Raji (cell line): ENCODE results near the gene OSCP1.

Experiments
- POLR2A ChIP-seq: IDR thresholded peaks from 2 replicates; pipeline ENCODE4 v1.6.1; 2011; ENCODE audit warnings: low read depth, low read length, control low read depth; ENCODE audit not compliant: insufficient read depth

Gene OSCP1

DNA sequence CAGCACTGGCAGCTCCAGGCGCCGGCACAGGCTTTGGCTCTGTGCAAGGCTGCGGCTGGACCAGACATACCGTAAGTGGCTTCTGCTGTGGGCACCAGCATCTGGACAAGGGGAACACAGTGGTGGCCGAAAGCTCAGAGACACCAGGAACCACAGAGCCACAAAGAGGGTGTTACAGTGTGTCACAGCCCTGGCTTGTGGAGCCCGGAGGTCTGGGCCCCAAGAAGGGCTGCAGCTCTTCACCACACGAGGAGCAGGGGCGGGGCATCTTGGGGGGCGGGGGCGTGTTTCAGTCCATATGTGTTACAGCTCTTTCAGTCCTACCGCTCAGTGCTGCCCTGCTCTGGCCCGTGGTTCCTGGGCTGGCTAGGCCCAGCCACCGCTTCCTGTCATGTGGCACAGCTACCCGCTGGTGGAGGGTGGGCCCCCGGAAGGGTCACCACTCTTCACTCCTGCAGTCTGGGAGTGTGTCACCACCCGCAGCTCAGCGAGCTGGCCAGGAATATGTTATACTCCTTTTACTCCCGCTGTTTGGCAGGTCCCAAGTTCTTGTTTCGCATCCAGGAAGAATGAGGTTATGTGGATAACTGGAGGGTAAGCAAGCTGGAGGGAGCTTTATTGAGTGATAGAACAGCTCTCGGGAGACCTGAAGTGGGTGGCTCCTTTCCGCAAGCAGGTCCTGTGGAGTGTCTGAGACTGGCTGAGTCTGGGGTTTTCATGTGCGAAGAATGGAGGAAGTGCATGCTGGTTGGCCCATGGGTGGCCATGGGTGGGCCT is 49.2 kb downstream of the OSCP1 start:
- TF ChIP-seq POLR2A = no peak

DNA sequence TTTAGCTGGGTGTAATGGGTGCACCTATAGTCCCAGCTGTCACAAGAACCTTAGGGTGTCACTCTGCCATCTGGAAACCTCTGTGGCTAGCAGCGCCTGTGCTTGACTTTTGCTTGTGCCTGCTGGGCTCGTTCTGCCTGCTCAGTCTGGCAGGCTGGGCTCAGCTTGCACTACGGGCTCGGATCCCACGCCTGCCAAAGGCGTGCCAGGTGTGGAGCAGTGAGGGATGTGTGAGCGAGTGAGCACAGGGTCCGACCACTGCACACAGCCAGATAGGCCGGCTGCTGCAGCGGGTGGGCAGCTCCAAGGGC is 49.8 kb downstream of the OSCP1 start:
- TF ChIP-seq POLR2A = no peak

DNA sequence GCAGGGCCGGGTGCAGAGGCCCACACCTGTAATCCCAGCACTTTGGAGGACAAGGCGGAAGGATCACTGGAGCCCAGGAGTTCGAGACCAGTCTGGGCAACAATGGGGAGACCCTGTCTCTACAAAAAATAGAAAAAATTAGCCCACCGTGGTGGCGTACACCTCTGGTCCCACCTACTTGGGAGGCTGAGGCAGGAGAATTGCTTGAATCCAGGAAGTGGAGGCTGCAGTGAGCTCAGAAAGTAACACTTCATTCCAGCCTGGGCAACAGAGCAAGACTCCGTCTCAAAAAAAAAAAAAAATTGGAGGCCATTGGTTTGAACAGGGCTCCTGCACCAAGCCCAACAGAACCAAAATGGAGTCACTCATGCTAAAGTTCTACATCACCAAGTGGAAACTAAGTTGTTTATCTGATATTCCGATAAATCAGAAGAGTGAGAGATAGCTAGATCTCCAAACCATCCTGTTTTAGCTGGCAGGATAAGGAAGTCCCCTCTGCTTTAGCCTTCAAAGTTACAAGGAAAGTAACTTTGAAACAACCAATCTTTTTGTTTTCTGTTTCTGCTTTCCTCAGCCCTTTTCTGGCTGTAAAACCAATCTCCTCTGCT is 51.8 kb downstream of the OSCP1 start:
- no peak for TF ChIP-seq POLR2A

DNA sequence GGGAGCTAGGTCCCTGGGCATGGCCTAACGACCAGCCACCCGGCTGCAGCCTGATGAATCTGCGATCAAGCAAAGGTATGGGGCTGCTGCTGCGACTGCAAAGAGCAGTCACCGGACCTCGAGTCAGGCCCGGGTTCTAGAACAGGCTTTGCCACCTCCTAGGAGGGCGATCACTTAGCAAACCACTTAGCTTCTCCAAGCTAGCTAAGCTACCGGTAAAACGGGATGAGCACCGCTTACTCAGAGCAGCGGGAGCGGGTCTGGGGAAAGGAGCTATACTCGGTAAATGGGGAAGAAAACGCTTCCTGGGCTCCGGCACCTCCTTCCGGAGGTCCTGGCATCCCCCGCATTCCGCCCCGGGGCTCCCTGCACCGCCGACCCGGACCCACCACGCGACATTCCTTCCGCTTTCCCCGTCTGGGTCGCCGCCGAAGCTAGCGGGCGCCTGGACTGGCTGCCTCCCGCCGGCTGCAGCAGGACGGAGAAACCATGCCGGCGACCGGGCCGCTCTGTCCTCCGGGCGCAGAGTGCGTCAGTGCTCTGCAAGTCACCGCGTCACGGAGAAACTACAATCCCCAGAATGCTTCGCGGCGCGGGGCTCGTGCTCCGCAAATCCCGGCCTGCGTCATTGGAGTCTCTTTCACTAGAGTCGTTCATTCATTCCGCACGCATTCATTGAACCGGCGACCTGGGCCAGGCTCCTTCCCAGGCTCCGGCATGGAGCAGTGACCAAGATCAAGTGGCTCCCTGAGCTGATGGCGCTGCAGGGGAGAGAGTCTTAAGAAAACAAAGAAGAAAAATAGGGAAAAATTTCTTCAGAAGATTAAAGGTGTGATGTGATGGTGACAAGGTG is 52.6 kb downstream of the OSCP1 start, which contains the start of gene LSM10:
Gene LSM10, minus strand, starts transcription at position 531 of the 853 bp plus-strand sequence. CDS start 3,779 bp downstream, outside the sequence.
- TF ChIP-seq POLR2A = peak; percentile 85

DNA sequence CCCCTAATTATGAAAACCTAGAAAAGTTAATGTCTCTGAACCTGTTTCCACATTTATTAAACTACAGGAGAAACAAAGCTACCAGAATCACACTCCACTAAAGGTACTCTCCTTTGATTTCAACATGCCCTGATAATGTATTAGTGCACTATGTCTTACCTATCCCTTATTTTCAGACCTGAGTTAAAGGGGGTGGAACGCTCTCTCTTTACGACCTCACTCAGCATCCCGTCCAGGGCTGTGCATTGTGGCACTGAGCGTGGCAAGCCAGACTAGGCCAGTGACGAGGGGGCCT is 53.2 kb downstream of the OSCP1 start:
- TF ChIP-seq POLR2A = no peak

DNA sequence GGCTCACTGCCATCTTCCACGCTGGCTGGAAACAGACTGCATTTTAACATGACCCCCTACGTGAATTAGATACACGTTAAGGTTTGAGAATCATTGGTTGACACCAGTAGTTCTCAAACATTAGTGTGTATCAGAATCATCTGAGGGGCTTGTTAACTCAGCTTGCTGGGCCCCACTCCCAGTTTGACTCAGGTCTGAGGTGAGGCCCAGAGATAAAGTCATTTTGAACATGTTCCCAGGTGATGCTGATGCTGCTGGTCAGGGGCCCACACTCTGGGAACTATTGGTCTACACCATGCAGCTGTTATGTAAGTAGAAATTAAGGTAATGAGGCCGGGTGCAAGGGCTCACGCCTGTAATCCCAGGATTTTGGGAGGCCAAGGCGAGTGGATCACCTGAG is 53.9 kb downstream of the OSCP1 start:
- TF ChIP-seq POLR2A = no peak

DNA sequence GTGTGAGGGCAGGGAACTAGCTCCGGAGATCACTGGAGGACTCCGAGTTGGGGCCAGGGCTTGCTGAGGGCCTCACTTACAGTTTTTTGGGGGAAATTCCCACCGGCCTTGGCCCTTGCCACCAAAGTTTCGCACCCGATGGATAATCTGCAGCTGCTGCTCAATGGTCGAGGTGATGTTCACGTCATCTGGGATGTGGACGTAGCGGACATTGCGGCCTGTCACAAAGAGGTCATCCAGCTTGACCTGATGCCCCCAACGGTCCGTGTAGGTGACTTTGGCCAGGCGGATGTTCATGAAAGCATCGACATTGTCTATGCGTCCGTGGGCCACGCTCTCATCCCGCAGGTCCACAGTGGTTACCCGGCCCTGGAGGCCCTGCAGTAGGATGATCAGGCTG is 56.6 kb downstream of the OSCP1 start:
- TF ChIP-seq POLR2A = no peak

DNA sequence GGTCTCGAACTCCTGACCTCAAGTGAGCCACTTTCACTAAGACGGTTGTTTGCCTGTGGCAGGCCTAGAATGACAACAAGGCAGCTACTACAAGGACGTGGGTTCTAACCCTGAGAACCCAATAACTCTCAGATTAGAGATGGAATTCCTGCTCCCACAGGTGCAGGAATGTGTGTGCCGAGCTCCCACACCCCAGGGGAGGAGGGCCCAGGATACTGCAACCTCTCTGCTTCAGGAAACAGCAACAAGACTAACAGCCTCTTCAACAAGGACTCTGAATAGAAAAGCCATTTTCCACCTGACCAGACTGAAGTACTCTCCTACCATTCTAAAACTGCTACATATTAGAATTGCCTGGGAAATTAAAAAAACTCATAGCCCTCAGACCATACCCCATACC is 57.4 kb downstream of the OSCP1 start:
- no peak for TF ChIP-seq POLR2A

DNA sequence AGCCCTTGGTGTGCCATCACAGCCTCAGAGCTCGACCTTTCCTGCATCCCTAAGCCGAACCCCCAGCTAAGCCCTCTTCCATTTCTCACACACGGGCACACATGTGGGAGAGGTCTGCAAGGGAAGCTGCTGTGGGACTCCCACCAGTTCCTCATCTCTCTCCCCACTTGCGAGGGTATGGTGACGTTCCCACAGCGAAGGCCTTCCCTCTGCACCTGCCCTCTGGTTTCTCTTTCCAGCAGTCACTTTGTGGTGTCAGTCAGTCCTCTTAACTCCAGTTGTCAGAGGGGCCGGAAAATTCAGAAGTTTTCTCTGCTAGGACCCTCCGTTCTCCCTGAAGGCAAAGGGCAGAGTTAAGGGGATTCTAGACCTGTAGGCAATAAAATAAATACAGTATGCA is 59.0 kb downstream of the OSCP1 start:
- TF ChIP-seq POLR2A = no peak

DNA sequence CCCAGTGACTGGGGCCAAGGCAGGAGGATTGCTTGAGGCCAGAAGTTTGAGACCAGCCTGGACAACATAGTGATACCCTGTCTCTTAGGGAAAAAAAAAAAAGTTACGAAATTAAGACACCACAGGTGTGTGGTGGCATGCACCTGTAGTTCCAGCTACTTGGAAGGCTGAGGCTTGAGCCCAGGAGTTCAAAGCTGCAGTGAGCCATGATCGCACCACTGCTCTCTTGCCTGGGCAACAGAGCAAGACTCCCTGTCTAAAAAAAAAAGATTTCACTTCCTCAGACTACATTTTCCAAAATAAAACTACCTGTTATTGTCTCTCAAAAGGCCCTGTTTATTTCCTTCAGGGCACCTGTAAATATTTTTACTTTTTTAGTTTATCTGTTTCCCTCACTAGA is 59.8 kb downstream of the OSCP1 start:
- TF ChIP-seq POLR2A = no peak

DNA sequence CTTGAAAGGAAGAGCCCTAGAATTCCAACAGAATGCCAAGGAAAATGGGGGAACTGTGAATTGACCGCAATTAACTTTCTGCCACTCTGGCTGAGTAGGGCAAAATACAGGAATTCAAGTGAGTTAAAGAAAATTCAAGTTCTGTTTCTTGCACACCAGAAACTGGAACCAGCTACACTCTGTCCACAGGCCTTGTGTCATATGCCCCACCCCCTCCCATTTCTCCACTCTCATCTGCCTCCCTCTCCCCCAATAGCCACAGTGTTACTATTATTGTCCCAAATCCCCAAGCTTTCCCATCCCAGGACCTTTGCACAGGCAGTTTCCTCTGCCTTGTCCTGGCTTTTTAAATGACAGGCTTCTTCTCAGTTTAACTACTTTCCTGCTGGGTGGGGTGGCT is 60.3 kb downstream of the OSCP1 start:
- no peak for TF ChIP-seq POLR2A

DNA sequence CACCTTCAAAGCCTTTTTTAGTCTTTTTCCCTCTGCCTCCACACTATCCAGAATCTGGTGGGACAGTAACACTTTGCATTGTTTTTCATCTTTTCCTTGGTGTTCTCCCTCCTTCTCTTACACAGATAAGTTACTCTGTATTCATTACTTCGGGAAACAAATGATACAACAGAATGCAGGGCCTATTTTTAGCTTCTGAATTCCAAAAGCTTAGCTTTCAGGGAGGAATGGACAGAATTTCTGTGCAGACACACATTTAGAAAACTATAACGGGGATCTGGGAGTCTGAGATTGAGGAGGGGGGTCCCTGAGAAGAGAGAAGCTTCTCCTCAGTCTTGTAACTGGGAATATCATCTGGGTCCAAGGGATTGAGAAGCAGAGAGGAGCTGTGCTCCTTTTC is 61.0 kb downstream of the OSCP1 start:
- TF ChIP-seq POLR2A = no peak

DNA sequence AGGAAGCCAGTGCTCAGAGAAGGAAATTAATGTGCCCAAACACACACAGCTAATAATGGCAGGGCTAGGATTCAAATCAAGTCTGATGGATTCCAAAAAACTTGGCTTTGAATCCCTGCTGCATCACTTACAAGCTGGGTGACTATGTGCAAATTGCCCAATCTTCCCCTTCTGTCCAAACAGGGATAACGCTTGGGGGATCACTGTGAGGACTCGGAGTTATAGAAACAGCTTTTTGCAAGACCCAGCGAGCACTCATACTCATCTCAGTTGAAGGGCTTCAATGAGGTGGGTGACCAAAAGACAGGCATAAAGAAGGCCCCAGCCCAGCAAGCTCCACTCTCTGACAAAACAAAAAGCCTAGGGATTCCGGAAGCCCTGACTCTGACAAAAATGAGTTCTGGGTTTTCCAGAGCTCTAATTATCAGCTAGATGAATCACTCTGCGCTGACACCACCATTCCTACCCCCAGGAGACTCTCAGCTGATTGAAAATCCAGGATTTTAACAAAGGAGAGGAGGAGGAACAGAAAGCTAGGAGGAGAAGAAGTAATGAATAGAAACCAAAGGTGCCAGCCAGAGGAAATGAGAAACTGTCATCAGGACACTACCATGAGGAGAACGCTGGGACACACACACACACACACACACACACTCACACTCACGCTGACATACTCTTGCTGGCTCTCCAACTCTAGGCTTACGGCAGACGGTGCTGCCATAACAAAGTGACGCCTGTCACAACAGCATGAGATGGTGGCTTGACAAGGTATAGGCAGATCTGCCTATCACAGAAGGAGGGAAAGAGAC is 62.9 kb downstream of the OSCP1 start:
- TF ChIP-seq POLR2A = no peak

DNA sequence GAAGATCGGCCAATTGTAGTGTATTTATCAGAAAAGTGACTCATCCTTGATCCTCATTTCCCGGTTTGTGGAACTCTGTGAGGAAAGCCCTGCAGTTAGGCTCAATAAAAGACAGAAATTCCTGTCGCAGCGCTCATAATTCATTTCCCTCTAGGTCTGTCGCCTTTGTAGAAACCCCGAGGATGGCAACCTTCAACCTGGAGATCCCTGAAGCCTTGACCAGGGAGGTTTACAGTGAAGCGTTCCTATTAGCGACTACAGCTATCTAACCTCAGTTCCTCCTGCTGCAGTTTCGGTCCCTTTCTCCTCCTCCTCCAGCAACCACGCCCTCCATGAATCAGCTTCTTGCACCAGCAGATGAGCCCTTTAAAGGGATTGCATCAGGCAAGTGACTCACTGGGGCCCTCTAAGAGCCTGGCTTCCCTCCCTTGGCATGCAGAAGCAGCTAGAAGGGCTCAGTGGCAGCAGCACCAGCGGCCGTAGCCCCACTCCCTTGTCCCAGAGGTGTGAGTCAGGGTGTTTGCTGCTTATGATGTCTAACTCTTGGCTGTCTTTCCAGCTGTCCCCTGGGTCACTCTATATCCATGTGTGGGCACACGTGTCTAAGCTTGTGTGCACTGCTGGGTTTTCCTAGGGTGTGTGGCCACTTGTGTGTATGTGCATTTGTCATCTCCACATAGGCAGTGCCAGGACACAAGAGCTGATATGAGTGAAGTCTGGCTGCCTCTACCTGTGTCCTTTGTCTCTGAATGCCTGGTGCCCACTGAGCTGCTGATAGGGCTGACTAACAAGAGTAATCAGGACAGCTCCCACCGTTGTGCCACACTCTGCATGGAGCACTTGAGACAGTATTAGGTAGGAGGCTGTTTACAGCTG is 63.7 kb downstream of the OSCP1 start:
- peak; percentile 95 for TF ChIP-seq POLR2A
